Measurements from ENCODE around the gene WDR46. TPM values are rescaled to one million over a fixed set of nuclear protein-coding genes. Genes with fewer than 3 reads are reported as not detected.

WDR46 gene
- total and polyA plus RNA-seq, 2 of the 13 experiments (the other 11 are each of a cell fraction or from before 2014, with no cell fraction given), result 47.4 to 105 TPM

GRCh38 chr6:33313709-33314514, 24.9 kb upstream of the WDR46 start, which contains the start of gene TAPBP (continued):
- TF ChIP-seq HMG20B (CRISPR knock-in tag; conservative IDR thresholded peaks at IDR 0.05) (peak; percentile 42; the same call in 1 of the 2 replicates), ZHX1 (CRISPR knock-in tag; IDR thresholded peaks at IDR 0.05; ENCODE audit: low read depth) (0 out of 2 replicates have a peak, but pooled peaks have one; percentile 39), ELK4 (CRISPR knock-in tag; IDR thresholded peaks at IDR 0.05; ENCODE audit: borderline replicate concordance) (no peak), POGK (CRISPR knock-in tag; conservative IDR thresholded peaks at IDR 0.05) (0 out of 2 replicates have a peak, but pooled peaks have one; percentile 40), KLF15 (CRISPR knock-in tag; IDR thresholded peaks at IDR 0.05; ENCODE audit: borderline replicate concordance) (no peak), PATZ1 (CRISPR knock-in tag; IDR thresholded peaks at IDR 0.05) (peak; percentile 44; the same call in 1 of the 2 replicates), GZF1 (CRISPR knock-in tag; IDR thresholded peaks at IDR 0.05) (no peak), ZNF781 (CRISPR knock-in tag; IDR thresholded peaks at IDR 0.05; ENCODE audit: borderline replicate concordance, not compliant biosample characterization) (no peak), SP2 (CRISPR knock-in tag; IDR thresholded peaks at IDR 0.05) (no peak; the same call in 1 of the 2 replicates), REST (IDR thresholded peaks at IDR 0.05; ENCODE audit: borderline replicate concordance in 1 of 2, low read depth in 1 of 2, low read length in 2 of 2) (no peak), ZBTB7B (CRISPR knock-in tag; IDR thresholded peaks at IDR 0.05) (no peak), MLX (CRISPR knock-in tag; IDR thresholded peaks at IDR 0.05) (no peak), DPF2 (CRISPR knock-in tag; IDR thresholded peaks at IDR 0.05; ENCODE audit: borderline replicate concordance, low read depth) (no peak), NPAS2 (CRISPR knock-in tag; IDR thresholded peaks at IDR 0.05; ENCODE audit: borderline replicate concordance) (no peak)
